ENCODE results near the gene CLPTM1.
A peak's percentile ranks its signal among the peaks of the same experiment; 100 is the strongest.

- no peak for TF ChIP-seq SIN3A (IDR thresholded peaks at IDR 0.05; ENCODE audit: borderline replicate concordance, low read depth, low read length)
- no peak for TF ChIP-seq CHD2 (IDR thresholded peaks at IDR 0.05; ENCODE audit: low read length, partially characterized antibody)
- TF ChIP-seq REST (IDR thresholded peaks at IDR 0.05; ENCODE audit: low read depth, low read length), result no peak
- TF ChIP-seq, protein P1, sequence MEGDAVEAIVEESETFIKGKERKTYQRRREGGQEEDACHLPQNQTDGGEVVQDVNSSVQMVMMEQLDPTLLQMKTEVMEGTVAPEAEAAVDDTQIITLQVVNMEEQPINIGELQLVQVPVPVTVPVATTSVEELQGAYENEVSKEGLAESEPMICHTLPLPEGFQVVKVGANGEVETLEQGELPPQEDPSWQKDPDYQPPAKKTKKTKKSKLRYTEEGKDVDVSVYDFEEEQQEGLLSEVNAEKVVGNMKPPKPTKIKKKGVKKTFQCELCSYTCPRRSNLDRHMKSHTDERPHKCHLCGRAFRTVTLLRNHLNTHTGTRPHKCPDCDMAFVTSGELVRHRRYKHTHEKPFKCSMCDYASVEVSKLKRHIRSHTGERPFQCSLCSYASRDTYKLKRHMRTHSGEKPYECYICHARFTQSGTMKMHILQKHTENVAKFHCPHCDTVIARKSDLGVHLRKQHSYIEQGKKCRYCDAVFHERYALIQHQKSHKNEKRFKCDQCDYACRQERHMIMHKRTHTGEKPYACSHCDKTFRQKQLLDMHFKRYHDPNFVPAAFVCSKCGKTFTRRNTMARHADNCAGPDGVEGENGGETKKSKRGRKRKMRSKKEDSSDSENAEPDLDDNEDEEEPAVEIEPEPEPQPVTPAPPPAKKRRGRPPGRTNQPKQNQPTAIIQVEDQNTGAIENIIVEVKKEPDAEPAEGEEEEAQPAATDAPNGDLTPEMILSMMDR (IDR thresholded peaks at IDR 0.05), result peak; percentile 62
- no peak for TF ChIP-seq USF2 (IDR thresholded peaks at IDR 0.05; ENCODE audit: borderline replicate concordance, low read depth, low read length)
- TF ChIP-seq GABPA (IDR thresholded peaks at IDR 0.05; ENCODE audit: low read depth), result no peak
- TF ChIP-seq ZBTB33 (IDR thresholded peaks at IDR 0.05; ENCODE audit: borderline replicate concordance, low read depth), result no peak
These were observed 33.8 kb downstream of the CLPTM1 start for GRCh38 chr19:44988896-44989556.

Measured in SK-N-SH (cell line).